OCI-M1 (cell line): ENCODE results near the gene KCNV2.

Experiments used
- DNase-seq: peaks from one replicate; lab custom pipeline; 2025; lab: John Stamatoyannopoulos, UW

KCNV2 gene

DNA sequence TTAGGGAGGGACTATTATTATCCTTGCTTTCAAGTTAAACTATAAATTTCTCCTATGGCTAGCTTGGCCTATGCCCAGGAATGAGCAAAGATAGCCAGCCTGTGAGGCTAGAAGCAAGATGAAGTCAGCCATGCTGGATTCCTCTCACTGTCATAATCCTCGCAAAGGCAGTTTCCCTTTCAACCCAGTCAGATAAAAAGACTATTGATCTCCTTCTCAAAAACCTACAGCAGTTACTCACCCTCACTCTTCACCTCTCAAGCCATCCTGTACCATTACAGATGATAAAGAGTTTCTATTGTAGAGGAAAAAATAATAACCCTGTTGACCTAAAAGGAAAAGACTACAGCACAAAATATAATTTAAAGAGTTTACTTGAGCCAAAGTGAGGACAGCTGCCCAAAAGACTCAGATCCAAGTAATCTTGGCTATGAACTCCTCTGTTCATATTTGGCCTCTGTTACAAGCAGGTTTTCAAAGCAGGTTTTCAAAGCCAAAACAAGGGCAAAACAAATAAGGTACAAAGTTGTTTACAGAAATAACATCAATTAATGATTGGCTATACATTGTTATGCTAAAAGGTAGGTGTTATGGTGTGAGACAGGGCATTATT is 41.7 kb downstream of the KCNV2 start:
- DNase-seq = no peak

DNA sequence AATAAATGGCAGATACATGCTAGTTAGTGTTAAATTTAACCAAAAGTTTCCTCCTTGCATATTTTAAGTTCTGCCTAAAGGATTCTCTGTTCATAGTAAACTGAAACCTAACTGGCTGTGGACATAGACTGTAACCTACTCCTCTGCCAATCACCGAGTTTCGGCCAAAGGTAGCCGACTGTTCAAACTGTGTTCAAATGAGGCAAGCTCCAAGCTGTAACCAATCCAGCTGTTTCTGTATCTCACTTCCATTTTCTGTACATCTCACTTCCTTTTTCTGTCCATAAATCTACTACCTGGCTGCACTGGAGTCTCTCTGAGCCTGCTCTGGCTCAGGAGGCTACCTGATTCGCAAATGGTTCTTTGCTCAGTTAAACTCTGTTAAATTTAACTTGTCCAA is 44.1 kb downstream of the KCNV2 start:
- DNase-seq = no peak

GRCh38 chr9:2764353-2764752 is 47.0 kb downstream of the KCNV2 start:
- DNase-seq = no peak

DNA sequence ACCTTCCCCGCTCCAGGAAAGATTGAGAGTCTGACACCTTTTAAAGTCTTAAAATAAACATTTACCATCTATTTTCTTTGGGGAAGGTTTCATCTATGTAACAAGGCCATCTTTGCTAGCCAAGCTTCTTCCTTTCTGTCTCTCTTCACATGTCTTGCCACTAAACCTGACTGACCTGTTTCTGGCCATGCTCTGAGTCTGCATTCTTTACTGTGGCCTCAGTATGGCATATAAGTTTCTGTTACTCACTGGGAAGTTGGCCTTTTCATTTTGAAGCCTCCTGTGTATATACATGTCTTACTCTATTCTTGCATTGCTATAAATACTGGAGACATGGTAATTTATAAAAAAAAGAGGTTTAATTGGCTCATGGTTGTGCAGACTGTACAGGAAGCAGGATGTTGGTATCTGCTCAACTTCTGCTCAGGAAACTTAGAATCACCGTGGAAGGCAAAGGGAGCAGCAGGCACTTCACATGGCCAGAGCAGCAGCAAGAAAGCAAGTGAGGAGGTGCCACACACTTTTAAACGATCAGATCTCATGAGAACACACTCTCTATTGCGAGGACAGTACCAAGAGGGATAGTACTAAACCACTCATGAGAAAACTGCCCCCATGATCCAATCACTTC is 48.1 kb downstream of the KCNV2 start:
- DNase-seq = no peak

DNA sequence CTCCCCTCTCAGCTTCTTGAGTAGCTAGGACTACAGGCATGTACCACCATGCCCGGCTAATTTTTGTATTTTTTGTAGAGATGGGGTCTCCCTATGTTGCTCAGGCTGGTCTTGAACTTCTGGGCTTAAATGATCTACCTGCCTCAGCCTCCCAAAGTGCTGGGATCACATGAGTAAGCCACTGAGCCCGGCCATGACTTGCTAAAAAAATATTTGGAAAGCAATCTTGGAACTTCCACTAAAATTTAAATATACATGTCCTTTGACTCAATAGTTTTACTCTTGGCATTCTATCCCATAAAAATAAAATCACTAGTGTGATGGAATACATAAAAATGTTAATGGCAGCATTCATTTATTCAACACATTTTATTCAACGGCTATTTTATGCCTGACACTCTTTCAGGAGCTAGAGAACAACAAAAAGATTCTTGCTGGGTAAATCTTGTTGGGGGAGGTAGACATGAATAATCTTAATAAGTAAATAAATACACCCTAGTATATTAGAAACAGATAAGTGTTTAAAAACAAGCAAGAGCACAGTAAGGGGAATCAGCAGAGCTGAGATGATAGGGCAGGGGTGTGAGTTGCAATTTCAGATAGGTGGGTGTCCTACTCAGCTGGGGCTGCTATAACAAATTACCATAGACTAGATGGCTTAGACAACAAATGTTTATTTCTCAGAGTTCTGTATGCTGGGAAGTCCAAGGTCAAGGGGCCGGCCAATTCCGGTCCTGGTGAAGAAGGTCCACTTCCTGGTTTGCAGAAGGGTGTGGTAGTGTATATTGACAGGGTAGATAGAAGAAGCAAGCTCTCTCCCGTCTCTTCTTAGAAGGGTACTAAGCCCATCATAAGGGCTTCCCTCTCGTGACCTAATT is 50.7 kb downstream of the KCNV2 start:
- DNase-seq = no peak

DNA sequence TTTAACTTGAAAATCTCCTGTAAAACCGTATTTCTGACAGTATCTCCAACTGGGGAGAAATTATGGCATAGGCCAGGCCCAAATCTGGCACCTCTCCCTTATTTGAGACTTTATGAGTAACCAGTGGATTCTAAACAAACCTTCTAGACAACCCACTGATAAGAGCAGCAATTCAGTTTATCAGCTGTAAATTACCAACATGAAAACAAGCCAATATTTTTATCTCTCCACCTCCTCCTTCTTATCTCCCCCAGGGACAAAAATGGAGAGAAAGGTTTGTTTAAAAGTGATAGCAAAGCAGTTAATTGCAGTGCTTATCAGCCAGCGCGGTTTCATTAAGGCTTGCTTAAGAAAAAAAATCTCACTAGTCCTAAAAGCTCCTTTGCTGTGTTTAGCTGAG is 53.8 kb downstream of the KCNV2 start:
- DNase-seq = no peak

DNA sequence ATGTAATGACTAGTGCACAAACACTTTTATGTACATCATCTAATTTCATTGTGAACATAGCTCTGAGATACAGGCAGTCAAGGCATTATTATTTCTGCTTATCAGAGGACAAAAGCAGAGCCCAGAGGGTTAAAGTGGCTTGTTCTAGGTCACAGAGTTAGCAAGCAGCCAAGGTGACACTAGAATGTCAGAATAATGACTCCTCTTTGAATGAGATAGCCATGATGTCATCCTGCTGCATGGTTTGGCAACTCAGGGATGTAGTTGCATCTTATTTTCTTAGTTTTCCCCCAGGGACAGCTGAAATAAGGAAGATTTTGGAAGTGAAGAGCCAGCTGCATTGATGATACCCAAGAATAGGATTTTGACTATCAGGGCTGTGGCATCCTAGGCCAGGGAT is 54.4 kb downstream of the KCNV2 start:
- no peak for DNase-seq

DNA sequence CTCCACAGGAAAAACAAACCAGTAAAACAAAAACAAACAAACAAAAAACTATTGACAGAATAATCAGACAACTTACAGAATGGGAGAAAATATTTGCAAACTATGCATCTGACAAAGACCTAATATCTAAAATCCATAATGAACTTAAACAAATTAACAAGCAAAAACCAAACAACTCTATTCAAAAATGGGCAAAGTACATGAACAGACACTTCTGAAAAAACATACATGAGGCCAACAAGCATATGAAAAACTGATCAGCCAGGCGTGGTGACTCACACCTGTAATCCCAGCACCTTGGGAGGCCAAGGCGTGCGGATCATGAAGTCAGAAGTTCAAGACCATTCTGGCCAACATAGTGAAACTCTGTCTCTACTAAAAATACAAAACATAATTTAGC is 60.1 kb downstream of the KCNV2 start:
- no peak for DNase-seq

- DNase-seq = no peak
Observed at GRCh38 chr9:2778816-2779215, 61.5 kb downstream of the KCNV2 start.
